Left ventricle myocardium inferior (tissue), 1 donor: ENCODE results near the gene DEAF1. TPM values are rescaled to one million over a fixed set of nuclear protein-coding genes. Genes with fewer than 3 reads are reported as not detected.

ENCODE experiments used
- DNase-seq: peaks from one replicate; pipeline ENCODE4 v3.0.0-alpha.2; 2020
- H3K27ac ChIP-seq: fragments of 200-600 bp; replicated peaks from 2 replicates; pipeline ENCODE4 v1.8.0; 2021
- H3K27me3 ChIP-seq: fragments of 200-600 bp; 2 replicates; pipeline ENCODE4 v1.8.0; 2021; ENCODE audit warnings: low read depth
- H3K36me3 ChIP-seq: fragments of 200-600 bp; 2 replicates; pipeline ENCODE4 v1.8.0; 2021
- H3K4me1 ChIP-seq: fragments of 200-600 bp; 2 replicates; pipeline ENCODE4 v1.8.0; 2021
- H3K4me3 ChIP-seq: fragments of 200-600 bp; 2 replicates; pipeline ENCODE4 v1.8.0; 2021; ENCODE audit warnings: mild to moderate bottlenecking, moderate library complexity
- H3K9me3 ChIP-seq: fragments of 200-600 bp; replicated peaks from 2 replicates; pipeline ENCODE4 v1.8.0; 2021
- CTCF ChIP-seq: fragments of 200-600 bp; IDR thresholded peaks from 2 replicates; pipeline ENCODE4 v1.8.0; 2021; ENCODE audit warnings: antibody characterized with exemption, mild to moderate bottlenecking, borderline replicate concordance
- intact Hi-C: fragments of 100-400 bp; cut with micrococcal nuclease; formaldehyde crosslinking; loops from one replicate; pipeline ENCODE4 v1.11.0; 2022
- total RNA-seq: library from RNA; stranded (reverse); fragmentation: NEBNext Ultra II Directional; extraction: Animal tissue kit (Norgen Biotek cat#: 25700); gene quantifications from one replicate; pipeline ENCODE4 v1.2.1, GENCODE V29; 2021
- donor health status: DM: no; HTN: yes; CAD: no; lungs with severe emphysema.

DEAF1 gene
- total RNA-seq, 1 donor from 2014 or later: 18.1 TPM

DNA sequence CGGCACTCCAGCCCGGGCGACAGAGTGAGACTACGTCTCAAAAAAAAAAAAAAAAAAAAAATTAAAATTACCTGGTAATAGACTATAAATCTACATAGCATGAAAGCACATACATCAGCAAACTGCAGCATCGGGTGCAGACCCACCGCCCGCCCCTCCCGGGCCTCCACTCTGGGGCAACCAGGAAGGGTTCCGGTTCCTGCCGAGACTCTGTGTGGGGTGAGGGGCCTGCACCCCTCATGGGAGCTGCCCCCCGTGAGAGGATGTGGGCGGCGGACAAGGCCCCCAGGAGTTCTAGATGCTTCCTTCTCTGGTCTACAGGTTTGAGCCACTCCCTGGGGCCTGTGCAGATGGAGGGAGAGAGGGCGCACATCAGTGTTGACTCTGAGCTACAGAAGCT lies 48.8 kb downstream of the DEAF1 start:
- H3K36me3 ChIP-seq: peaks cover 46% of the 10 kb centered on the region
- no peaks in the 10 kb centered on the region for H3K27me3 ChIP-seq
- DNase-seq: no peak

GRCh38 chr11:645536-645935 lies 49.5 kb downstream of the DEAF1 start:
- TF ChIP-seq CTCF: no peak
- no peak overlapping the region for H3K27ac ChIP-seq
- no peaks in the 10 kb centered on the region for H3K27me3 ChIP-seq
- no peak overlapping the region for H3K4me3 ChIP-seq
- intact Hi-C loops: no loop called here
- DNase-seq: no peak
- peaks cover under 1% of the 10 kb centered on the region for H3K4me1 ChIP-seq
- peaks cover 39% of the 10 kb centered on the region for H3K36me3 ChIP-seq
- H3K9me3 ChIP-seq: no peaks in the 10 kb centered on the region

More for the DNA sequence above, 48.8 kb downstream of the DEAF1 start:
- no peaks in the 10 kb centered on the region for H3K9me3 ChIP-seq
- no peak overlapping the region for H3K27ac ChIP-seq
- no peak overlapping the region for H3K4me3 ChIP-seq
- no peaks in the 10 kb centered on the region for H3K4me1 ChIP-seq
- TF ChIP-seq CTCF: no peak
- intact Hi-C loops: no loop called here

DNA sequence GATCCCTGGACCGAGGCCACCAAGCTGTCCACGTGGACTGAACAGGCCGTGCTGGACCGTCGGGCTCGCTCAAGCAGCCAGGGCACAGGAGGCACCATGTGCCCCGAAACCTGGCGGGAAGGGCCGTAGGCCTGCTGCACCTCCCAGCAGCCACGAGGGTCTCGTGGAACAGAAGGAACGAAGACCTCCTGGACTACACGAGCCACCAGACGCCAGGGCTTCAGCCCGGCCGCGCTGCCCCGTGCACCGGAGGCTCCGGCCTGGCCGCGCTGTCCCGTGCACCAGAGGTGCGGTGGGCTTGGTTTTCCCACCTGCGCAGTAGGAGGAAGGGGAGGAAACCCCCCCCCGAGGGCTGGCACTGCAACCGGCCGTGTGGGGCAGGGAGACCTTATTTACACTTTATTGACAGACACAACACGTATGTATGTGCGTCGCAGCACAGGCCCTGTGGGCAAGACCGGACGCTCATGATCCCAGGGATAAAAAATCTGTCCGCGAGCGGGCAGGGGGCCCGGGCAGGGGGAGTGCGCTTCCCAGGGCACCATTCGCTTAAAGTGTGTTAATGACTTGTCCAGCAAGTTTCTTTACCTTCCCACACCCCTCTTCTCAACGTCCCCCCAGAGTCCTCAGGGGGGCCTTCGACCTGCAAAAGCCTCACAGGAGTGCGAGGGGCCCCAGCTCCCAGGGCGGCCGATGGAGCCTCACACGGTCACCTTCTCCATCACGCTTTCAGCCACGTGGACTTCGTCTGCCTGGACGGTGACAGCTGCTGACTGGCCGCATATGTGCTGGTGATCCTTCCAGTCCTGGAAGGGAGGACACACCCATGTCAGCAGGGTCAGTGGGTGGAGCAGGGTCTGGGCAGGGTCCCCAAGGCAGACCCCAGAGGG lies 50.9 kb downstream of the DEAF1 start:
- intact Hi-C loops: no loop called here
- H3K4me1 ChIP-seq: peaks cover 12% of the 10 kb centered on the region
- peaks cover 35% of the 10 kb centered on the region for H3K36me3 ChIP-seq
- no peak for TF ChIP-seq CTCF
- peaks cover 13% of the 10 kb centered on the region for H3K27me3 ChIP-seq
- H3K27ac ChIP-seq: no peak overlapping the region
- no peak overlapping the region for H3K4me3 ChIP-seq
- no peaks in the 10 kb centered on the region for H3K9me3 ChIP-seq
- DNase-seq: no peak

GRCh38 chr11:643366-643765 lies 51.7 kb downstream of the DEAF1 start:
- Histone ChIP-seq H3K9me3 (no peaks in the 10 kb centered on the region), H3K36me3 (peaks cover 28% of the 10 kb centered on the region), H3K27ac (no peak overlapping the region), H3K4me3 (no peak overlapping the region), H3K4me1 (peaks cover 19% of the 10 kb centered on the region), H3K27me3 (peaks cover 21% of the 10 kb centered on the region)
- intact Hi-C loops: no loop called here
- TF ChIP-seq CTCF: no peak
- no peak for DNase-seq

DNA sequence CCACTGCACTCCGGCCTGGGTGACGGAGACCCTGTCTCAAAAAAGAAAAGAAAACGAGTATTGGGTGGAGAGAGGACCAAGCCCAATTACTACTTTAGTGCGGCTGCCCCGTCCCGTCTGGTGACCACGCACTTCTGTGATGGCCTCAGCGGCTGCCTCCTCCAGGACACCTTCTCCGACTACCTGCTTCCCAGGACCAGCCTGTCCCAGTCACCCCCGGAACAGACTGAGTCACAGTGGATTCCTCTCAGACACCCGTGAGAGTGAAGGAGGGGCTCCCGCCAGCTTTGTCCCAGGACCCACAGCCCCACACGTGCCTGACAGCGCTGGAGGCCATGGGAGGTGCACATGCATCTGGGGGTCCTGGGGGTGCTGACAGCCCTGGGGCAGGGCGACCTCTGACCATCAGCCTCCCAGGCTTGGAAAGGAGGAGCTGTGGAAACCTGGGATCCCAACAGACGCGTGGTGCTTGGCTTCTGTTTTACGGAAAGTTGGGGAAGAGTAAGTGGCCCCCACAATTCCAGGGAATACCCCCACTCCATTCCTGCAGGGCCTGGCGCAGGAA lies 53.1 kb downstream of the DEAF1 start:
- TF ChIP-seq CTCF: no peak
- no peak for DNase-seq
- Histone ChIP-seq H3K4me1 (peaks cover 34% of the 10 kb centered on the region), H3K4me3 (no peak overlapping the region), H3K27ac (no peak overlapping the region), H3K36me3 (peaks cover 21% of the 10 kb centered on the region), H3K27me3 (peaks cover 35% of the 10 kb centered on the region), H3K9me3 (no peaks in the 10 kb centered on the region)
- intact Hi-C loops: no loop called here
